Fibroblast of skin of left biceps (primary cell): ENCODE results near the gene MTMR2.

Source experiments
- DNase-seq, 2 experiments: peaks; one replicate each; pipeline ENCODE4 v3.0.0-alpha.2; 2013; ENCODE audit warnings: low read depth in 2 of 2

Gene MTMR2

DNA sequence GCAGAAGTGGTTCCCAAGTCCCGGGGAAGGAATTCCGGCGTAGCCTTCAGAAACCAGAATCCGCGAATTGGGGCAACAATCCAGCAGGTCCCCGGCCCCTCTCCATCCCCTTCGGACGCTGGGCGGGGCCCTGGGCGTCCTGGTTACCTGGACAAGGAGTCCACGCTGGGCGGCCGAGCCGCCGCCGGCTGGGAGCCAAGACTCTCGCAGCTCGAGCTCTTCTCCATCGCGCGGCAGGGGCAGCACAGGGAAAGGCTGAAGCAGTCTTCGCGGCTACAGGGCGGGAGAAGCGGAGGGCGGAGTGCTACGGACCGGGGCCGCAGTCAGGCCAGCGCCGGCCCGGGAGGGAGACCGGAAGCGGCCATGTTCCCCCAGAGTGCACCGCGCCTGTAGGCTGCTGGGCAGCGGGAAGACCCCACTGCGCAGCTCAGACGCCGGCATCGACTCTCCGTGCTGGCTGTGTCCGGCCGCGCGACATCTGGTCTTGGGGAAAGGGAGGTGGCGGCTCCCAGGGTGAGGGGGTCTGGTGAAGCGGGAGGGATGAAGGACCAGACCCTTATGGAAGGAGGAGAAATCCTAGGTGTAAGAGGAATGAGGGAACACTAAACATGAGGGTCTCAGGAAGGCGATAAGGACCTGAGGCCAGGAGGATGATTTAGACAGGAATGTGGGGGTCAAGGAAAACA, at the start of gene MTMR2:
Gene MTMR2, minus strand, starts transcription at position 380 of the 686 bp plus-strand sequence. Its CDS starts 153 bp downstream, at position 227.
- no peak for DNase-seq

DNA sequence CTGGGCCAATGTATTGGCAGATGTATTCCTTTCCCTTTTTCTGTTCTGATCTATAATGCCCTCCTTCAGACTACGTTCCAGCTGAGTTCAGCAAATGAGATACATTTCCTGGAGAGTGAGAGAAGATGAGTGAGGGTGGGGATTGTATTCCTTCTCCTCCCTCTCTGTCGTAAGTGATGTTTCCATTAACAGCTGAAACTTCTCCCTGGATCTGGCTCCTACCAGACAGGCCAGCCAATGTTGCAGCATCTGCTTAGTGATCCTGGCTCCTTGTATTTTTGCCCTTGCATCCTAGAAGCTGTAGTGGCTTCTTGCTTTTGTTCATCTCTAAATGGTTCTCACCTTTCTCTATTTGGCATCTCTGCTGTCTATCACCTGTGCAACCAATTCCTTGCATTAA, 48.2 kb upstream of the MTMR2 start:
- no peak for DNase-seq

DNA sequence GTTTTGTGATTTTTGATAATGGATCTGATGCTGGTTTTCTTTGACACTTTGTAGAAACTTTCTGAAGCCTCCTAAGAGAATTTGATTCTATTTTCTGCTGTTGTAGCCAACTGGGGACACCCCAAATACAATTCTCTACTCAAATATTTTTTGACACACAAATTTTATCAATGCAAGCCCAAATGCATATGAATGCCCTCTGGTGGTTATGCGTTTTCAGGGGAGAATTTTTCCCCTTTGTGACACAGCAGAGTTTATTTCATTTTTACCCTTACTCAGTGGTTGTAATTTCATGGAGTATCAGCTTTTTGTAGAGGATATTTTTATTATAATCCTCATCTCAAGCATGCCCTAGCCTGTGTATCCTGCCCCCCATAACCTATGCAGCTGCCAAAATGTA, 44.7 kb upstream of the MTMR2 start:
- no peak for DNase-seq

DNA sequence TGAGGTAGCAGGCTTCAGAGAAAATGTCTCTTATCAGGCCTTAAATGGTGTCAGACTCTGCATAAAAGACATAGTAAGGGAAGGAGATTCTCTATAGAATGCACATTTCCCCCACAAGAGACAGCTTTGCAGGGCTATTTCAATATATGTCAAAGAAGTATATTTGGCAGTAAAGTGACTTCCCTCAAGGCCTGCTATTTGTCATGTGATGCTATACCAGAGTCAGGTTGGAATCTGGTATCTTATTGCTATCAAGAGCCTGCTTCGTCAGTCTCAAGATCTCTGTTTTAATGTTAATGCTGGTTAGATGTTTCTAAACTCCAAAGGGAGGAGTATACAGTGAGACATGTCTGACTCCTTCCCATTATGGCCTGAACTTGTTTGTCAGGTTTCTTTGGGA, 40.4 kb upstream of the MTMR2 start:
- no peak for DNase-seq

DNA sequence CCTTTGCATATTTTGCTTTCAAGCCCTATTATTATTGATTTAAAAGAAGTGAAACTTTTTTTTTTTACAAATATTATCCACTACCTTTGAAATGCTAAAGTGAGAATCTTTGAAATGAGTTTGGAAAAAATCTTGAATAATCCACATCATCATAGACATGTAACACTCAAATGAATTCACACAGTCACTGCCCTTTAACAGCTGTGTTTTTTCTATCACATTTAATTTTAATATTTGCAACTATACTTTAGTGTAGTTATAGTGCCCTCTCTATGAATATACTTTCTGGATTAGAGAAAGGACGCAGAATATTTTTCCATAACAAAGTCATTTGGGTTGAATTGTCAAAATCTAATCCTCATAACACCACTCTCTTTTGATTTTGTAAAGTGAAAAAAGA, 37.9 kb upstream of the MTMR2 start:
- DNase-seq = no peak

DNA sequence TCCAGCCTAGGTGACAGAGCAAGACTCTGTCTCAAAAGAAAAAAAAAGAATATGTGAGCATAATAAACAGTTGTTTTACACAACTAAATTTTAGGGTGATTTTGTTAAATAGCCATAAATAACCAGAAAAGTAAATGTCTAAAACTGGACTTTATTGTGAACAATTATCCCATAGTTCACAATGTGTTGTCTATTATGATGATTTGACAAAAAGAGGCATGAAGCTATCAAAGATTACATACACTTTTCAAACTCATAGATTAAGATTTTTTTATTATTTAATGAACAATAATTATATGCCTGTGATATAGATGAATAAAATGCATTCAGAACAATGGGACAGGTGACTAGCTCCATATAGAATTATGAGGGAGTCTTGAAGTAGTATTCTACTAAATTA, 27.0 kb upstream of the MTMR2 start:
- DNase-seq = no peak

DNA sequence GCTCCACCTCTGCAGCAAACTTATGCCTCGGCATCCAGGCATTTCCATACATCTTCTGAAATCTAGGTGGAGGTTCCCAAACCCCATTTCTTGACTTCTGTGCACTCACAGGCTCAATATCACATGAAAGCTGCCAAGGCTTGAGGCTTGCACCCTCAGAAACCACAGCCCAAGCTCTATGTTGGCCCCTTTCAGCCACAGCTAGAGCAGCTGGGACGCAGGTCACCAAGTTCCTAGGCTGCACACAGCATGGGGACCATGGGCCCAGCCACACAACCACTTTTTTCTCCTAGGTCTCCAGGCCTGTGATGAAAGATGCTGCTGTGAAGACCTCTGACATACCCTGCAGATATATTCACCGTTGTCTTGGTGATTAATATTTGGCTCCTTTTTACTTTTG, 24.7 kb upstream of the MTMR2 start:
- DNase-seq = no peak

DNA sequence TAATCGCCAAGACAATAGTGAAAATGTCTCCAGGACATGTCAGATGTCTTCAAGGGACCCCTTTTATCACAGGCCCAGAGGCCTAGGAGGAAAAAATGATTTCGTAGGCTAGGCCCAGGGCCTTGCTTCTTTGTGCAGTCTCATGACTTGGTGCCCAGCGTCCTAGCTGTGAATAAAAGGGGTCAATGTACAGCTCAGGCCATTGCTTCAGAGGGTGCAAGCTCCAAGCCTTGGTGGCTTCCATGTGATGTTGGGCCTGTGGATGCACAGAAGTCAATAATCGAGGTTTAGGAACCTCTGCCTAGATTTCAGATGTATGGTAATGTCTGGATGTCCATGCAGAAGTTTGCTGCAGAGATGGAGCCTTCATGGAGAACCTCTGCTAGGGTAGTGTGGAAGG, 20.7 kb upstream of the MTMR2 start:
- DNase-seq = no peak

DNA sequence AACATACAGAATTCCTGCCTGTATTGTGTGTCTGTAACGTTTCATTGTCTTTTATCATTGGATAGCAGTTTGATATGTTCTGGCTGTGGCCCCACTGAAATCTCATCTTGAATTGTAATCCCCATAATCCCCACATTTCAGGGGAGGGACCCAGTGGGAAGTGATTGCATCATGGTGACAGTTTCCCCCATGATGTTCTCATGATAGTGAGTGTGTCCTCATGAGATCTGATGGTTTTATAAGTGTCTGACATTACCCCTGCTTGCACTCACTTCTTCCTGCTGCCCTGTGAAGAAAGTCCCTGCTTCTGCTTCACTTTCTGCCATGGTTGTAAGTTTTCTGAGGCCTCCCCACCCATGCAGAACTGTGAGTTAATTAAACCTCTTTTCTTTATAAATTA, 19.6 kb upstream of the MTMR2 start:
- DNase-seq = no peak

DNA sequence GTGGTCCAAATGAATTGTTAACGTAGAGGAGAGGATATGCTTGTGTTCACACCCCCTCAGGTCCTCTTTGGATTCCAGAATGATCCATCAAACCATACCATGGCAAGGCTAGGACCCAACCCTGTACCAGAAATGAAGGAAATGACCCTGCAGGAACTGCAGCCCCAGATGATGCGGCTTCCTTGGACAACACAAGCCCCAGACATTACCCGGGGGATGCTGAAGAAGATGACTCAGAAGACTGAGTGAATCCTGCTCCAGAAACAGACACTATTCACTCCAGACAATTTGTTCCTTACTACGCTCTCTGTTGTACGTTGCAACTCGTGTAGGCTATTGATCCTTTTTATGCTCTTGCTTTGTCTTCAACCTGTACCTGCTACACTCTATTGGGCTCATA, 15.2 kb upstream of the MTMR2 start:
- no peak for DNase-seq

DNA sequence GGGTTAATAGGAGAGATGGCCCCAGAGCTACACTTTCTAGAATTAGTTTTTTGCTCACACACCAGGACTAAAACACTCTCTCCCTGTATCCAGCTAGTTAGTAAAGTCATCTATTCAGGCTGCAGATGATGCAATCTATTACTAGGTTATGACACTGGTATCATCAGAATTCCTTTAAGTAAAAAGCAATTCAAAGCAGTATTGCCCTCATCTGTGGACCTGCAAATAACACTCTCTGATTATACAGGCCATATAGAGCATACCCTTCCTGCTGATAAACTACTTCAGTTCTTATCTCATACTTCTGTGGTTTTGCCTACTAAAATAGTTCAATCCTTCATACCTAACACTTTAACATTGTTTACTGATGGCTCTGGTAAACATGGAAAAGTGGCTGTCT, 13.5 kb upstream of the MTMR2 start:
- DNase-seq = no peak

DNA sequence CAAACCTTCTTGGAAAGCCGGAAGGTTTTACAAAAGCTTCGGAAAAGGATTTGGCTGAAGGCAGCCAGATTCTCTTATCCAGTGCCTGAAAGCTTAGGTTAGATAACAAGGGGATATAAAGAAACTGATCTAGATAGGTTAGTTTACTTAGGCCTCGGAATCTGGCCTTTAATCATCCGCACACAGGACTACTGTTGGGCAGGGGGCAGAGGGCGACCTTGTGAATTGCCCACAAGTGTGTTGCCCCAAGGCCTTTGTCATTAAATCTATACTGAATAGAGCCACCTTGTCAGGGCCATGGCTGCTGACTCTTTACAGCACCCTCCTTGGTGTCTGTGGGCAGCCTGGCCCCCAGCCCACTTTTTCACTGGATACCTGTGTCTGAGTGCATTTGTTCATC, 9.7 kb upstream of the MTMR2 start:
- no peak for DNase-seq

DNA sequence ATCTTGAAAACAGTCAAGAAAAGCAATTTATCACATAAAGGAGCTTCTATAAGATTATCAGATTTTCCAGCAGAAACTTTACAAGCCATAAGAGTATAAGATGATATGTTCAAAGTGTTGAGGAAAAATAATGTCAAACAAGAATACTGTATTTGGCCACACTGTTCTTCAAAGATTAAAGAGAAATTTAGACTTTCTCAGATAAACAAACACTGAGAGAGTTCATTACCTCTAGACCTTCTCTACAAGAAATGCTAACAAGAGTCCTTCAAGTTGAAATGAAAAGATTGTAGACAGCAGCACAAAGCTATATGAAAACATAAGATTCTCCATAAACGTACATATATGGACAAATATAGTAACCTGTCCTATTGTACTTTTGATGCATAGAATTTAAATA, 8.0 kb upstream of the MTMR2 start:
- DNase-seq = no peak

DNA sequence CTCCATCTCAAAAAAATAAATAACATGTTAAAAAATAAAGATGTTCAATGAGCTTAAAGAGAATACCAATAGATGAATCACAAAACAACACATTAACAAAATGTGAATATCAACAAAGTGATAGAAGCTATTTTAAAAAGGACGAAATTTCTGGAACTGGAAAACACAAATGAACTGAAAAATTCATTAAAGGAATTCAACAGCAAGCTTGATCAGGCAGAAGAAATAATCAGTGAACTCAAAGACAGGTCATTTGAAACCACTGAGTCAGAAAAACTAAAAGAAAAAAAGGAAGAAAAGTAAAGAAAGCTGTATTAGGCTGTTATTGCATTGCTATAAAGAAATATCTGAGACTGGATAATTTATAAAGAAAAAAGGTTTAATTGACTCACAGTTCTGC, 7.0 kb upstream of the MTMR2 start:
- DNase-seq = no peak

DNA sequence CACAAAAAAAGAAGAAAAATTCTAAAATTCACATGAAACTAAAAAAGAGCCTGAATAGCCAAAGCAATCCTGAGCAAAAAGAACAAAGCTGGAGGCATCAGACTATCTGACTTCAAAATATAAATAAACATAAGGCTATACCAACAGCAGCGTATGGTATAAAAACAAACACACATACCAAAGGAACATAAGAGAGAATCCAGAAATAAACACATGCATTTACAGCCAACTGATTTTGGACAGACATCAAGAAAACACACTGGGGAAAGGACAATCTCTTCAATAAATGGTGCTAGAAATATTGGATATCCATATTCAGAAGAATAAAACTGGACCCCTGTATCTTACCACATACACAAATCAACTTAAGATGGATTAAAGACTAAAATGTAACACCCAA, 2.8 kb upstream of the MTMR2 start:
- no peak for DNase-seq

DNA sequence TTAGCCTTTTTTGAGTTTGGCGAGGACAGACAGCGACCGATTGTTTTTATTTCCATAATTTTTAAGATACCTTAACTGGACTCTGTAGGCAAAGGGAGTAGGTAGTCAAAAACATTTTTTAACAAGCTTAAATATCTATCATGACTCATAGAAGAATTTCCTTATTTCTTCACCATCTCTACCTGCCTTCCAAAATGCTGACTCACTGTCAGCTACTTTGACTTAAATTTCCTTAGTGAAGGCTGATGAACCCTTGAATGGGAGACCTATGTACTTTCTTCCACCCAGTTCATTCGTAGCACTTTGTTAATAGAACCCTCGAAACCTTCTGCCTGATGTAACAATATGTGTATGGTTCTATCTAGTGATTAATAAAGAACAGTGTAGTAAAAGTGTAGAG, 1.1 kb upstream of the MTMR2 start:
- no peak for DNase-seq

DNA sequence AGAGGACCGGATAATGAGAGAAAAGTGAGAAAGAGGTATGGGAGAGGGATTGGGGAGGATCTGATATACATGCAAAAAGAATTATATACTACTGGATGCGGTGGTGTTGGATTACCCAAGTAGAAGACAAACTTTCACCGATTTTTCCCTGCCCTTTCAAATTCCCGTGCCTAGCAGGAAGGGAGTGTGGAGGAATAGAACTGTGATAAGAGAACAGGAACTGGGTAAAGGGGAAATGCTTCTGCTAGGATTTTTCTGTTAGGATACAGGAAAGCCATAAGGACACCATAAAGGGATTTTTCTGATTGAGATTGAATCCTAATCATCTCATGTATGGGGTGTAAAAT, 480 bp upstream of the MTMR2 start:
- DNase-seq = no peak

DNA sequence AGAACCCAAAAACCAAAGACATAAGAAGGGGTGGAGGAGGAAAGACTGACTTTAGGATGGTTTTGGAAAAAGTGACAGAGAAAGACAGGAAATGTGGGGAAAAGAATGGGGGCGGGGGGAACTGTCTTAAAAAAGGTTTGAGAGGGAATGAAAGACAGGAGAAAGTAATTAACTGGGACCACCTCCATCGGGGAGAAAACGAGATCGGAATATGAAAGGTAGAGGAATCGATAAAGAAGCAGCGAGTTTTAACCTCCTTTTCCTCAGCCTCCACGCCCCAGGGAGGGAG, 524 bp downstream of the MTMR2 start:
- DNase-seq = no peak

DNA sequence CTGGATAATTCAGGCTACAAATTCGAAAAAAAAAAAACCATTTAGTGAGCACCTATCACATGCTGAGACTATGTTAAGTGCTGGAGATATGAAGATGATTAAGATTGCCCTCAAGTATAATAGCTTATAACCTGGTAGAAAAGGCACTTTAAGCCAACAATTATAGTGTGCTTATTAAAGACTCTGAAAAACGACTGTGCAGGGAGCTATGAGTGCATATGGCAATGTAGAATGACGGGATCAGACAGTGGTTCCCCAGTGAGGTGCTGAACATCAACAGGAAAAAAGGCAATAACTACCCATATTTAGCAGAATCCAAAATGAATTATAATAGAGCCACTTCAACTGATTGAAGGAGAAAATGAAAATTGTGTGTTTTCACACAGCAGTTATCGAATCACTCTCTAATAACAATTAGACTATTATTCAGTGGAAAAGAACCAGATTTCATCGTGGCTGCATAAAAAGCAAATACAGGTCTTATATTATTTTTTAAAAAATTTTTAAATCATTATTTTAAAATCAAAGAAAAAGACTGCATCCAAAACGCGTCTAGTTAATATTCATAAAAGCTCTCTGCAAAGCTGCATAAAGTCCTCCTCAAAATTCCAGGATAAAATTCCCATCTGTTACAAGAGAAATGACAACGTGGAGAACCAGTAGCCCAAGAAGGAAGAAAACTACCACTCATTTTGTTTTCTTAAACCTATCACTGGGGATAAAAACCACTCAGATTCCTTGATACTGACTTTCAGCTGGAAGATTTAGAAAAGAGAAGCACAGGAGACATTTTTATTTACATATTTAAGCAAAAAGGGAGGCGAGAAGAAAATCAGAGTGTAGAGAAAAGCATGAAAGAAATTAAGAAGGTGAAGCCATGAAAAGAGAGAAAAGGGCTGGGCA, 1.1 kb downstream of the MTMR2 start:
- no peak for DNase-seq

DNA sequence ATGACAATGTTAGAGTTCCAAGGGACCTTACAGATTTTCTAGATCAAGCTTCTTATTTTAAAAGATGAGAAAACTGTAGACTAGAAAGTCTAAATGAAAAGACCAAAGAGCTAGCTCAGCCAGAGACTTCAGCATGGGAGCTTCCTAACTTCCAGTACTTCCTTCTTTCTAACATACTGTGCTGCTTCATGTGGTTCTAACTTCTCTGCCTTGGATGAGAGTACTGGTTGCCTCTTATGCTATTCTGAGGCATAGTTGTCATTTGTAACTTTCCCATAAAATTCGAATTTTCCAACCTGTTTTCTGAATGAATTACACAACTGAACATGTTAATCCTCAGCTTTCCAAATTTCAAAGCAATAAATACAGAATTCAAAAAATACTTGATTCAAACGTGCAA, 1.8 kb downstream of the MTMR2 start:
- no peak for DNase-seq

DNA sequence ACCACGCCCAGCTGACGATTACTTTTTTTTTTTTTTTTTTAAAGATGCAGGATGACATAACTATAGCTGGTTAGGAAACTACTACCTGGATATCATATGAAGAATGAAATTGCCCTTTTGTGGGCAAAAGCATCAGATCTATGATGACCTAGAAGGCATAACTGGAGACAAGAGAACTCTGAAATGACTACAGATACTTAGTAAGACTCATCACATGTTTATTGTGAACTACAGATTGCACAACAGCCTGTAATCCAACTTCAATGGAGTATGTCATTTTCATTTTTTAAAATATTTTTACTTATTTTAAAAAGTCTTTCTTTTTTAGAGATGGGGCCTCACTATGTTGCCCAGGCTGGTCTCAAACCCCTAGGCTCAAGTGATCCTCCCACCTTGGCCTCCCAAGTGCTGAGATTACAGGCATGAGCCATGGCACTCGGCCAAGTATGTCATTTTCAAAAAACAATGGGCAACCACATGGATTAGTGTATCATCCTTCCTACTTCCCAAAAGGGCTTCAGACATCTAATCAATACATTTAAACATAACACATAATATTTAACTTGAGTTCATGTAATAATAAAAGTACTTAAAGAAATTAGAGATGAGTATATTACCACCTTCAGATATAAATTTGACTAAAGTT, 3.3 kb downstream of the MTMR2 start:
- DNase-seq = no peak

DNA sequence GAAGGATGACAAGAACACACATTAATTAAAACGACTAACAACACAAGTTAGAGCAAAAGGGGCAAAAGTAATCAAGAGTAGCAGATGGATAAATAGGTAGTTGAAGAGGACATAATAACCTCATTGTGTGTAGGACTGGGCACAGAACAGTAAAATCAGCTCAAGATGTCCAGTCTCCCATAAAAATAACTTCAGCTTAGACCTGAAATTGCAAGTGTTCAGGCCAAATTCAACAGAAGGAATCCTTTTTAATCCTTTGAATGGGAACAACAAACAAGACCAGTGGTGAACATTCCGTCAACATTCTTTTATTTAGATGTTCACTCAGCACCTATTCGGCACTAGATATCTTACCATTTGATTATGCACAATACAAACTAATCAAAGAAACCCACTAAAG, 4.4 kb downstream of the MTMR2 start:
- no peak for DNase-seq

DNA sequence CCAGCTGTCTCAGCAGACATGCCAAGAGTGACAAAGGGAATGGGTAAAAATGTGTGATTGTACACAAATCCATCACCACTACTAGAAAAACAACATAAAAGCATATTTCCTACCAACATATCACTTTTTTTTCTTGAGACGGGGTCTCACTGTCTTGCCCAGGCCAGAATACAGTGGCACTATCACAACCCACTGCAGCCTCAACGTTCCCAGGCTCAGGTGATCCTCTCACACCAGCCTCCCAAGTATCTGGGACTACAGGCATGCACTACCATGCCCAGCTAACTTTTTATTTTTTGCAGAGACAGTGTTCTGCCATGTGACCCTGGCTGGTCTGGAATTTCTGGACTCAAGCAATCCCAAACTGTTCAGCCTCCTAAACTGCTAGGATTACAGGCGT, 5.2 kb downstream of the MTMR2 start:
- DNase-seq = no peak
